ENCODE data around the gene YARS1.

DNA sequence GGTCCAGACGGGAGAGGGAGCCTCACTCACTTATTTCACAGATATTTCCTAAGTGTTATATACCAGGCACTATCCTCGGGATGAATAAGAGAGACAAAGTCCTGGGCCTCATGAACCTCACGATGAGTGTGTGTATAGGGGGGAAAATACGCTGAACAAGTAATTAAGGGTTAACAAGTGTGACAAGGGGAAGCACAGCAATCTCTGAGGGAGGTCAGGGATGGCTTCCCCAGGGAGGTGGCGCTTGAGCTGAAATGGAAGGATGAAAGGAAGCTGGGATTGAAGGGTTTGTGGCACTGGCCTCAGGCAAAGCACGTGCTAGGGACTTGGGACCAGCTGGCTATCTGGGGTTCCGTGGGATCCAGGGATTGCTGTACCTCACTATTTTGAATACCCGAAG is 68.2 kb downstream of the YARS1 start:
- TF ChIP-seq, protein P1, sequence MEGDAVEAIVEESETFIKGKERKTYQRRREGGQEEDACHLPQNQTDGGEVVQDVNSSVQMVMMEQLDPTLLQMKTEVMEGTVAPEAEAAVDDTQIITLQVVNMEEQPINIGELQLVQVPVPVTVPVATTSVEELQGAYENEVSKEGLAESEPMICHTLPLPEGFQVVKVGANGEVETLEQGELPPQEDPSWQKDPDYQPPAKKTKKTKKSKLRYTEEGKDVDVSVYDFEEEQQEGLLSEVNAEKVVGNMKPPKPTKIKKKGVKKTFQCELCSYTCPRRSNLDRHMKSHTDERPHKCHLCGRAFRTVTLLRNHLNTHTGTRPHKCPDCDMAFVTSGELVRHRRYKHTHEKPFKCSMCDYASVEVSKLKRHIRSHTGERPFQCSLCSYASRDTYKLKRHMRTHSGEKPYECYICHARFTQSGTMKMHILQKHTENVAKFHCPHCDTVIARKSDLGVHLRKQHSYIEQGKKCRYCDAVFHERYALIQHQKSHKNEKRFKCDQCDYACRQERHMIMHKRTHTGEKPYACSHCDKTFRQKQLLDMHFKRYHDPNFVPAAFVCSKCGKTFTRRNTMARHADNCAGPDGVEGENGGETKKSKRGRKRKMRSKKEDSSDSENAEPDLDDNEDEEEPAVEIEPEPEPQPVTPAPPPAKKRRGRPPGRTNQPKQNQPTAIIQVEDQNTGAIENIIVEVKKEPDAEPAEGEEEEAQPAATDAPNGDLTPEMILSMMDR (IDR thresholded peaks at IDR 0.05): no peak
- TF ChIP-seq SIN3A (IDR thresholded peaks at IDR 0.05; ENCODE audit: borderline replicate concordance, insufficient read depth, low read depth, low read length): no peak
